ENCODE results near the gene POU5F1.
"Not testable (repeated sequence)": the region's sequence is repeated elsewhere in the genome, so short reads cannot be mapped to it uniquely, and the experiment has no call there.

POU5F1 gene

GRCh38 chr6:31199105-31199452 is 28.6 kb upstream of the POU5F1 start:
- peaks cover 58% of the 10 kb centered on the region for H3K4me1 Mint-ChIP-seq
- H3K27me3 Mint-ChIP-seq; H3K9me3 Mint-ChIP-seq; DNase-seq (ENCODE audit: low spot score in 2 of 2); ATAC-seq (replicated peaks; ENCODE audit: extremely low read depth, poor library complexity, severe bottlenecking): not testable (repeated sequence)
- peak overlapping the region; percentile 81 for H3K4me3 Mint-ChIP-seq
- peaks cover 44% of the 10 kb centered on the region for H3K36me3 Mint-ChIP-seq (ENCODE audit: insufficient read depth)
- peak overlapping the region; percentile 91 for H3K27ac Mint-ChIP-seq (ENCODE audit: low read depth)

DNA sequence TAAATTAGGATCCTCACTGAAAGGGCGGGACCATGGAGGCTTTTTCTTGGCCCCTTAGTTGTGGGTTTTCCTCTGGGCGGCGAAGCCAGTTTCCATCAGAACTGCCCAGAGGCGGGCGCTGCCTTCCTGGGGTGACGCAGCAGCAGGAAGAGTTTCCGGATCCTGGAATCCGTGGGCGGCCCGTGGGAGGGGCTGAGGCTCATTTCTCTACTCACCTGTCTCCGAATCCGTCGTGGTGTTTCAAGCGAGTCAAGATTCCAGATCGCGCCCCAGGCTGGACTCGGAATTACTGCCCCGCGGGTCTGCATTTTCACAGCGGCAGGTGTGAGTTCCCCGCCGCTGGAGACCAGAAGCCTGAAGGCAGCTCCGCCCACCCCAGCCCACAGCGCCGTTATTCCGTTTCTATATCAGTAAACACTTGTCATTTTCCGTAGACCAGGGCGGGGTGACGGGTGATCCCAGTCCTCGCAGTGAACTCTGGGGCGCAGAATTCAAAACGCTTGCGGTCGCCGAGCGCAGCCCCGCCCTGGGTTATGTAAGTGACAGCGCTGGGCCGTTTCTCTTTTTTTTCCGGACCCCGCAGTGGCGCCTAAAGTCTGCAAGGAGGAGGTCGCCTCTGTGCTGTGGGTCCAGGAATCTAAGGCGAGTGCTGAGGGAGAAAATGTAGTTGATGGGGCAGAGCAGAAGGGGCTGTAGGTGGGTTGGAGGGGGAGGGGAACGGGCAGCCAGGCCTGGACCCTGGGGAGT is 27.2 kb upstream of the POU5F1 start:
- DNase-seq (ENCODE audit: low spot score in 2 of 2) (peak; percentile 83 to 95), ATAC-seq (replicated peaks; ENCODE audit: extremely low read depth, poor library complexity, severe bottlenecking) (peak; percentile 84)
- Mint-ChIP-seq H3K9me3 (no peaks in the 10 kb centered on the region), H3K36me3 (ENCODE audit: insufficient read depth) (peaks cover 40% of the 10 kb centered on the region), H3K27me3 (no peaks in the 10 kb centered on the region), H3K4me3 (peak overlapping the region; percentile 81), H3K27ac (ENCODE audit: low read depth) (peak overlapping the region; percentile 91), H3K4me1 (peaks cover 44% of the 10 kb centered on the region)

DNA sequence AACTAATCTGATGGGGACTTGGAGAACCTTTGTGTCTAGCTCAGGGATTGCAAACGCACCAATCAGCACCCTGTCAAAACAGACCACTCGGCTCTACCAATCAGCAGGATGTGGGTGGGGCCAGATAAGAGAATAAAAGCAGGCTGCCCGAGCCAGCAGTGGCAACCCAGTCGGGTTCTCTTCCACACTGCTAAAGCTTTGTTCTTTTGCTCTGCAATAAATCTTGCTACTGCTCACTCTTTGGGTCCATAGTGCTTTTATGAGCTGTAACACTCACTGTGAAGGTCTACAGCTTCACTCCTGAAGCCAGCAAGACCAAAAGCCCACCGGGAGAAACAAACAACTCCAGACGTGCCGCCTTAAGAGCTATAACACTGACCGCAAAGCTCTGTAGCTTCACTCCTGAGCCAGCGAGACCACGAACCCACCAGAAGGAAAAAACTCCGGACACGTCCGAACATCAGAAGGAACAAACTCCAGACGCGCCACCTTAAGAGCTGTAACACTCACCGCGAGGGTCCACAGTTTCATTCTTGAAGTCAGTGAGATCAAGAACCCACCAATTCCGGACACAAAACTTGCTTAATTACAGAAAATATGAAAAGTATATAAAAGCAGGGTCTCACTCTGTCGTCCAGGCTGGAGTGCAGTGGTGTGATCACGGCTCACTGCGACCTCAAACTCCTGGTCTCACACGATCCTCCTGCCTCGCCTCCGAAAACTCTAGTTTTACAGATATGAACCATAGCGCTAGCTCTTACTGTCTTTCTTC is 26.0 kb upstream of the POU5F1 start:
- H3K27ac Mint-ChIP-seq (ENCODE audit: low read depth): peak overlapping the region; percentile 91
- not testable (repeated sequence) for H3K9me3 Mint-ChIP-seq; H3K27me3 Mint-ChIP-seq; DNase-seq (ENCODE audit: low spot score in 2 of 2); ATAC-seq (replicated peaks; ENCODE audit: extremely low read depth, poor library complexity, severe bottlenecking)
- H3K36me3 Mint-ChIP-seq (ENCODE audit: insufficient read depth): peaks cover 42% of the 10 kb centered on the region
- peak overlapping the region; percentile 81 for H3K4me3 Mint-ChIP-seq
- H3K4me1 Mint-ChIP-seq: peaks cover 34% of the 10 kb centered on the region

DNA sequence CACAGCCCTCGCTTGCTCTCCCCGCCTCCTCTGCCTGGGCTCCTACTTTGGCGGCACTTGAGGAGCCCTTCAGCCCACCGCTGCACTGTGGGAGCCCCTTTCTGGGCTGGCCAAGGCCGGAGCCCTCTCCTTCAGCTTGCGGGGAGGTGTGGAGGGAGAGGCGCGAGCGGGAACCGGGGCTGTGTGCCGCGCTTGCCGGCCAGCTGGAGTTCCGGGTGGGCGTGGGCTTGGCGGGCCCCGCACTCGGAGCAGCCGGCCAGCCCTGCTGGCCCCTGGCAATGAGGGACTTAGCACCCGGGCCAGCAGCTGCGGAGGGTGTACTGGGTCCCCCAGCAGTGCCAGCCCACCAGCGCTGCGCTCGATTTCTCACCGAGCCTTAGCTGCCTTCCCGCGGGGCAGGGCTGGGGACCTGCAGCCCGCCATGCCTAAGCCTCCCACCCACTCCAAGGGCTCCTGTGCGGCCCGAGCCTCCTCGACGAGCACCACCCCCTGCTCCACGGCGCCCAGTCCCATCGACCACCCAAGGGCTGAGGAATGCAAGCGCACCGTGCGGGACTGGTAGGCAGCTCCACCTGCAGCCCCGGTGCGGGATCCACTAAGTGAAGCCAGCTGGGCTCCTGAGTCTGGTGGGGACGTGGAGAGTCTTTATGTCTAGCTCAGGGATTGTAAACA is 25.0 kb upstream of the POU5F1 start:
- Mint-ChIP-seq H3K4me1 (peaks cover 28% of the 10 kb centered on the region), H3K36me3 (ENCODE audit: insufficient read depth) (peaks cover 43% of the 10 kb centered on the region), H3K4me3 (peak overlapping the region; percentile 81)
- H3K9me3 Mint-ChIP-seq; H3K27me3 Mint-ChIP-seq; H3K27ac Mint-ChIP-seq (ENCODE audit: low read depth); ATAC-seq (replicated peaks; ENCODE audit: extremely low read depth, poor library complexity, severe bottlenecking); DNase-seq (ENCODE audit: low spot score in 2 of 2): not testable (repeated sequence)

- peak overlapping the region; percentile 27 for H3K4me3 Mint-ChIP-seq
- H3K36me3 Mint-ChIP-seq (ENCODE audit: insufficient read depth): peaks cover 41% of the 10 kb centered on the region
These were observed 23.8 kb upstream of the POU5F1 start for GRCh38 chr6:31194061-31194834.

DNA sequence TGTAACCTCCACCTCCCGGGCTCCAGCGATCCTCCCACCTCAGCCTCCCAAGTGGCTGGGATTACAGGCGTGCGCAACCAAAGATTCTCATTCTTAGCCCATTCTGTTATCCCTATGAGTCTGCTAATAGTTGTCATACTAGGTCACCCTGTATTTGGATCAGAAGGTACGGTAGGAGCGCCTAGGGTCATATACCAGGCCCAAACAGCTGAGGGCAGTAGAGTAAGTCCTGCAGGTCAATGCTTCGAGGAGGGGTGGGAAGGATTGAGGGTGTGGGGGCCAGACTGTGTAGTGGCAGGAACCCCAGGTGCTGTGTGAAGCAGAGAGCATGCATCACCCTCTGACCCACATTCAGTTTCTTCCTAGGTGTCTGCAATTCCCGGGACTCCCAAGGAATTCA is 22.7 kb upstream of the POU5F1 start:
- Mint-ChIP-seq H3K9me3 (no peaks in the 10 kb centered on the region), H3K27me3 (no peaks in the 10 kb centered on the region), H3K27ac (ENCODE audit: low read depth) (no peak overlapping the region), H3K4me3 (no peak overlapping the region), H3K4me1 (peaks cover 16% of the 10 kb centered on the region), H3K36me3 (ENCODE audit: insufficient read depth) (peaks cover 32% of the 10 kb centered on the region)
- DNase-seq (ENCODE audit: low spot score in 2 of 2): no peak
- ATAC-seq (replicated peaks; ENCODE audit: extremely low read depth, poor library complexity, severe bottlenecking): no peak

More at GRCh38 chr6:31194061-31194834, 23.8 kb upstream of the POU5F1 start:
- Mint-ChIP-seq H3K9me3 (no peaks in the 10 kb centered on the region), H3K27ac (ENCODE audit: low read depth) (peak overlapping the region; percentile 8), H3K27me3 (no peaks in the 10 kb centered on the region), H3K4me1 (peaks cover 23% of the 10 kb centered on the region)
- DNase-seq (ENCODE audit: low spot score in 2 of 2): no peak
- ATAC-seq (replicated peaks; ENCODE audit: extremely low read depth, poor library complexity, severe bottlenecking): no peak

DNA sequence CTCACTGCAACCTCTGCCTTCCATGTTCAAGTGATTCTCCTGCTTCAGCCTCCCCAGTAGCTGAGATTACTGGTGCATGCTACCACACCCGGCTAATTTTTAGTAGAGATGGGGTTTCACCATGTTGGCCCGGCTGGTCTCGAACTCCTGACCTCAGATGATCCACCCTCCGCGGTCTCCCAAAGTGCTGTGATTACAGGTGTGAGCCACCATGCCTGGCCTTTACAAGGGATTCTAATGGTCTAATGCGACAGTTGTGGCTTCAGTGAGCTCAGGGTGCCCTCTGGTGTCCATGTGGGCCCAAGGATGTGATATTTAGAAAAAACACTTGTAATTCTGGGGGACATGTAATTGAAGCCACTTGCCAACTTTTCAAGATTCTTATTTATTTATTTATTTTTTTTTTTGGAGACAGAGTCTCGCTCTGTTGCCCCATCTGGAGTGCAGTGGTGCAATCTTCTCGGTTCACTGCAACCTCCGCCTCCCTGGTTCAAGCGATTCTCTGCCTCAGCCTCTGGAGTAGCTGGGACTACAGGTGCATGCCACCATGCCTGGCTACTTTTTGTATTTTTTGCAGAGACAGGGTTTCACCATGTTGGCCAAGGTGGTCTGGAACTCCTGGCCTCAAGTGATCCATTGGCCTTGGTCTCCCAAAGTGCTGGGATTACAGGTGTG is 22.1 kb upstream of the POU5F1 start:
- ATAC-seq (replicated peaks; ENCODE audit: extremely low read depth, poor library complexity, severe bottlenecking); H3K9me3 Mint-ChIP-seq; H3K27ac Mint-ChIP-seq (ENCODE audit: low read depth); H3K4me3 Mint-ChIP-seq; H3K27me3 Mint-ChIP-seq: not testable (repeated sequence)
- Mint-ChIP-seq H3K36me3 (ENCODE audit: insufficient read depth) (peaks cover 26% of the 10 kb centered on the region), H3K4me1 (peaks cover 16% of the 10 kb centered on the region)
- DNase-seq (ENCODE audit: low spot score in 2 of 2): peak in 1 of 2 donors; percentile 41

DNA sequence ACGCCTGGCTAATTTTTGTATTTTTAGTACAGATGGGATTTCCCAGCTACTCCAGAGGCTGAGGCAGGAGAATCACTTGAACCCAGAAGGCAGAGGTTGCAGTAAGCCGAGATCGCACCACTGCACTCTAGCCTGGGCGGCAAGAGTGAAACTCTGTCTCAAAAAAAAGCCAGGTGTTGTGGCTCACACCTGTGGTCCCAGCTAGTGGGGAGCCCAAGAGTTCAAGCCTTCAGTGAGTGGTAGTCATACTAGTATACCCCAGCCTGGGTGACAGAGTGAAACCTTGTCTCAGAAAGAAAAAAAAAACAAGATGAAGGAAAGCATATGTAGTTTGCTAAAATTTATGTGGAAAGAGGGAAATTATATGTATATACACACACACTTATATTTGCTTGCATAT is 20.0 kb upstream of the POU5F1 start:
- ATAC-seq (replicated peaks; ENCODE audit: extremely low read depth, poor library complexity, severe bottlenecking) (no peak), DNase-seq (ENCODE audit: low spot score in 2 of 2) (no peak)
- H3K4me1 Mint-ChIP-seq: peaks cover 14% of the 10 kb centered on the region
- H3K36me3 Mint-ChIP-seq (ENCODE audit: insufficient read depth): peaks cover 12% of the 10 kb centered on the region
- no peak overlapping the region for H3K4me3 Mint-ChIP-seq
- no peak overlapping the region for H3K27ac Mint-ChIP-seq (ENCODE audit: low read depth)
- no peaks in the 10 kb centered on the region for H3K27me3 Mint-ChIP-seq
- no peaks in the 10 kb centered on the region for H3K9me3 Mint-ChIP-seq

- not testable (repeated sequence) for H3K4me3 Mint-ChIP-seq; H3K27ac Mint-ChIP-seq (ENCODE audit: low read depth)
These were observed 18.7 kb upstream of the POU5F1 start for GRCh38 chr6:31189223-31189622.

GRCh38 chr6:31187780-31188194 is 17.3 kb upstream of the POU5F1 start:
- Mint-ChIP-seq H3K27me3 (no peaks in the 10 kb centered on the region), H3K4me1 (peaks cover 6% of the 10 kb centered on the region), H3K9me3 (no peaks in the 10 kb centered on the region), H3K4me3 (no peak overlapping the region), H3K27ac (ENCODE audit: low read depth) (no peak overlapping the region), H3K36me3 (ENCODE audit: insufficient read depth) (peaks cover 5% of the 10 kb centered on the region)
- no peak for ATAC-seq (replicated peaks; ENCODE audit: extremely low read depth, poor library complexity, severe bottlenecking)
- no peak for DNase-seq (ENCODE audit: low spot score in 2 of 2)

More at GRCh38 chr6:31189223-31189622, 18.7 kb upstream of the POU5F1 start:
- not testable (repeated sequence) for ATAC-seq (replicated peaks; ENCODE audit: extremely low read depth, poor library complexity, severe bottlenecking); H3K9me3 Mint-ChIP-seq; H3K27me3 Mint-ChIP-seq; DNase-seq (ENCODE audit: low spot score in 2 of 2); H3K4me1 Mint-ChIP-seq; H3K36me3 Mint-ChIP-seq (ENCODE audit: insufficient read depth)

DNA sequence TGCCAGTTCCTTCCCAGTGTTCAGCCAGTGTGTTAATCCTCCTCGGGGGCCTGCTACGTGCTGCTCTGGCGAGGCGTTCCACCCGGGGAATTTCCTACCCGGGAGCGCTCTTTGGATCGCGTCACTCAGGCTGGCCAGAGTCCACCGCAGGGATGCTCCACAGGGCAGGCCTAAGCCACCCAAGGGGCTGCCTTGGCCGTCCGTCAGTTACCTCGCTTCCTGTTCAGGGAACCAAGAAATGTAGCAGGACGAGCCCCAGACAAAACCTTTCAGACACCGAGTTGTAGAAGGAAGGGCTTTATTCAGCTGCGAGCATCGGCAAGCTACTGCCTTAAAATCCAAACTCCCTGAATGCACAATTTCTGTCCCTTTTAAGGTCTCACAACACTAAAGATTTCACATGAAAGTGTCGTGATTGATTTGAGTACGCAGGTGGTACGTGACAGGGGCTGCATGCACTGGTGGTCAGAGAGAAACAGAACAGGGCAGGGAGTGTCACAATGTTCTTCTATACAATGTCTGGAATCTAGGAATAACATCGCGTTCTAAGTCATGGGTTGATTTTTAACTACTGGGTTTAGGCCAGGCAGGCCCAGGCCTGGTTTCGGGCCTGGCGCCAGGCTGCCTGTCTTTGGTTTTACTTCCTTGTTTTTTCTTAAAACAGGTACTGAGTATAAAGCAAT is 15.7 kb upstream of the POU5F1 start:
- Mint-ChIP-seq H3K27me3 (no peaks in the 10 kb centered on the region), H3K4me3 (no peak overlapping the region), H3K4me1 (peaks cover 6% of the 10 kb centered on the region), H3K27ac (ENCODE audit: low read depth) (no peak overlapping the region), H3K36me3 (ENCODE audit: insufficient read depth) (peaks cover 2% of the 10 kb centered on the region), H3K9me3 (no peaks in the 10 kb centered on the region)
- DNase-seq (ENCODE audit: low spot score in 2 of 2) (no peak), ATAC-seq (replicated peaks; ENCODE audit: extremely low read depth, poor library complexity, severe bottlenecking) (no peak)
